A673 (cell line): Measurements from ENCODE around the gene RNU1-4. TPM values are rescaled to one million over a fixed set of nuclear protein-coding genes. Genes with fewer than 3 reads are reported as not detected.

Experiments
- BruUV-seq: library from RNA; stranded (reverse); fragments of 400-500 nt; replicated peaks from 2 replicates; lab custom pipeline; 2021; lab: Mats Ljungman, UMichigan
- CTCF ChIA-PET: fragments of 300-600 bp; sonication (Branson Sonifier 250); formaldehyde crosslinking; loops from one replicate; lab custom pipeline; 2022; ENCODE audit warnings: antibody characterized with exemption; lab: Charles Lee
- POLR2A ChIA-PET: fragments of 300-600 bp; sonication (Branson Sonifier 250); formaldehyde crosslinking; loops from one replicate; lab custom pipeline; 2022; ENCODE audit warnings: antibody characterized with exemption; ENCODE audit not compliant: low non-redundant PET; lab: Charles Lee
- DNase-seq: peaks from one replicate; pipeline ENCODE4 v3.0.0-alpha.2; 2015; ENCODE audit warnings: low spot score
- H3K27ac ChIP-seq: fragments of 200-600 bp; sonication (generic); 2 replicates; pipeline ENCODE4 v1.5.1; 2016; ENCODE audit warnings: mixed run types, low read depth, mild to moderate bottlenecking, mixed read lengths, antibody characterized with exemption, low read length; ENCODE audit not compliant: poor library complexity, severe bottlenecking
- H3K27me3 ChIP-seq: fragments of 200-600 bp; sonication (generic); replicated peaks from 2 replicates; pipeline ENCODE4 v1.6.1; 2017; ENCODE audit warnings: mixed run types, low read depth, mild to moderate bottlenecking, mixed read lengths, antibody characterized with exemption, low read length; ENCODE audit not compliant: insufficient read depth, poor library complexity
- H3K36me3 ChIP-seq: fragments of 200-600 bp; sonication (generic); 2 replicates; pipeline ENCODE4 v1.6.1; 2016; ENCODE audit warnings: mixed run types, mild to moderate bottlenecking, mixed read lengths, antibody characterized with exemption, low read length; ENCODE audit not compliant: insufficient read depth, poor library complexity, severe bottlenecking
- H3K4me1 ChIP-seq: fragments of 200-600 bp; sonication (generic); 2 replicates; pipeline ENCODE4 v1.6.1; 2017; ENCODE audit warnings: mixed run types, mild to moderate bottlenecking, mixed read lengths, antibody characterized with exemption, low read length; ENCODE audit not compliant: insufficient read depth, poor library complexity, severe bottlenecking
- H3K4me3 ChIP-seq: fragments of 200-600 bp; sonication (generic); 2 replicates; pipeline ENCODE4 v1.5.1; 2016; ENCODE audit warnings: low read depth, mixed run types, mild to moderate bottlenecking, mixed read lengths, low read length; ENCODE audit not compliant: poor library complexity, severe bottlenecking
- H3K9me3 ChIP-seq: fragments of 200-600 bp; sonication (generic); 2 replicates; pipeline ENCODE4 v1.6.1; 2016; ENCODE audit warnings: mixed run types, low read depth, mild to moderate bottlenecking, mixed read lengths, antibody characterized with exemption, low read length; ENCODE audit not compliant: poor library complexity, severe bottlenecking
- CTCF ChIP-seq: fragments of 300-800, 200-600 bp; sonication (generic); conservative IDR thresholded peaks from 2 replicates; pipeline ENCODE4 v1.5.1; 2017; ENCODE audit warnings: low read depth, mild to moderate bottlenecking, antibody characterized with exemption, low read length, moderate library complexity, mixed read lengths
- EZH2 ChIP-seq: fragments of 200-600 bp; sonication (generic); IDR thresholded peaks from 2 replicates; pipeline ENCODE4 v1.6.1; 2017; ENCODE audit warnings: borderline replicate concordance, low read depth, mild to moderate bottlenecking, mixed read lengths, antibody characterized with exemption, low read length; ENCODE audit not compliant: poor library complexity, severe bottlenecking
- intact Hi-C: fragments of 100-400 bp; cut with micrococcal nuclease; formaldehyde crosslinking; loops from one replicate; pipeline ENCODE4 v1.10.0; 2022; ENCODE audit not compliant: unreplicated experiment
- total RNA-seq: library from RNA; stranded (reverse); gene quantifications from 2 replicates; pipeline ENCODE4 v1.2.3, GENCODE V29; 2021

Gene RNU1-4
- total RNA-seq, 1 experiment from 2014 or later: 1,866 TPM

DNA sequence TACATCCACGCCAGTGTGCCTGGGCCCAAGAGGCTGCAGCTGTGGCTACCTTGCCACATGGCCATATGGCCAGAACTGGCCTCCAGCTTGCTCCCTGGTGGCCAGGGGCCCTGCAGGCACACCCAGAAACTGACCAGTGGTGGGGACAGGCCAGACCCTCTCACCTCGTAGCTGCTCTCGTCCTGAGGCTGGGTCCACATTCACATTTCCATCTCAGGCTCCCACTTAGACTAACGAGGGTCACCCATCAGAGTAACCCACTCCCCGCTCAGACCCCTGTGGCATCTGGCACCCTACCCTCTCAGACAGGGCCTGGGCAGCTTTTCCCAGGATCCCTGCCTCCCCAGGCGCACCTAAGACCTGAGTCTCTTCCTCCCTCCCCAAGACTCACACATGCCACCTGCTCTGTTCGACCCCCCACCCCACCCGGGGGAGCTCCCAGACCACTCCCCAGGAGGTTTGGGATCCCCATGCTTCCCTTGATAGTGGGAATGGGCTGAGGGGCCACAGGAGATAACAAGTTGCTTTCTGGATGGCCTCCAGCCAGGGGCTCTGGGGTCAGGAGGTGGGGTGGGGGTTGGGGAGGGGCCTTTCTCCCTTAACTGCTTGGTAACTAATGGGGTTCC, 21.3 kb upstream of the RNU1-4 start:
- ChIA-PET POLR2A (no interaction called here), CTCF (no interaction called here)
- TF ChIP-seq EZH2: no peak
- TF ChIP-seq CTCF: no peak
- intact Hi-C loops: no loop called here
- Histone ChIP-seq H3K36me3 (no peaks in the 10 kb centered on the region), H3K4me1 (peaks cover 5% of the 10 kb centered on the region), H3K4me3 (no peak overlapping the region), H3K27ac (no peak overlapping the region), H3K27me3 (no peaks in the 10 kb centered on the region), H3K9me3 (no peaks in the 10 kb centered on the region)
- no peak for DNase-seq
- no TSS peak for BruUV-seq

GRCh38 chr1:16719571-16720350, 20.6 kb upstream of the RNU1-4 start:
- H3K4me1 ChIP-seq: peaks cover 5% of the 10 kb centered on the region
- no peaks in the 10 kb centered on the region for H3K27me3 ChIP-seq
- TF ChIP-seq CTCF: no peak
- no peak for TF ChIP-seq EZH2
- no peak overlapping the region for H3K4me3 ChIP-seq
- BruUV-seq: no TSS peak
- intact Hi-C loops: no loop called here
- no peaks in the 10 kb centered on the region for H3K36me3 ChIP-seq
- ChIA-PET POLR2A (no interaction called here), CTCF (no interaction called here)
- no peak overlapping the region for H3K27ac ChIP-seq
- H3K9me3 ChIP-seq: no peaks in the 10 kb centered on the region
- no peak for DNase-seq

DNA sequence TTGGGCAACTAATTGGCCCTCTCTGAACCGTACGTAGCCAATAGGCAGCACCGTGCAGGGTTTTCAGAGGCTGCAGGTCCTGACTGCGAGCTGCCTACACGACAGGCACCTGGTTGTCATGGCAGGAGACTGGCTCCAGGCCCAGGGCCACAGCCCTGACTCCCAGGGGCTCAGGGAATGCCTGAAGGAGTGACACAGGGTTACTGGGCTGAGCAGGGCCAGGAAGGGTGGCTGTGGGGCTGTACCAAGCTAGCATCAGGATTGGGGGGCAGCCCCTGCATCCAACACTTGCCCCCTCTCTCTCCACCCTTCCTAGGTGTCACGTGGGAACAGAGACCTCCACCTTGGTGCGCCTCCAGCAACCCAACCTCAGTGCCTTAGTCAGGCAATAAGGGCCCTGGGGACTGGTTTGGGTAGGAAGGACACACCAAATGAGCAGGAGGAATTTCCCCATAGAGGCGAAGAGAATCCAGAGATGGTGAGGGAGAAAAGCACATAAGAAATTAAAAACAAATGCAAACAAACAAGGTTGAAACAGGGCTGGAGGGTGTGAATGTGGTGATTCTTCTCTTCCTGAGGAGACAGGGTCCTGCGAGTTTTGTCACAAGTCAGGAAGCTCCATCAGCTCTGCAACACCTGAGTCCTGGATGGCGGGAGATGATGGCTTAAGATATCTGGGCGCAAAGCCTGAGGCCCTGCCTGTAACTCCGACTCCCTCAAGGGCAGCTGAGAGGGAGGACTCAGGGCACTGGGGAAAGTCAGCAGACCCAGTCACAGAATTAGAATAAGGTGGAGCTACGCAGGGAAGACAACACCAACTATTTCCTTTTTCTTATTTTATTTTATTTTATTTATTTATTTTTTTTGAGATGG, 19.7 kb upstream of the RNU1-4 start:
- TF ChIP-seq EZH2 (no peak), CTCF (no peak)
- BruUV-seq: no TSS peak
- H3K9me3 ChIP-seq: no peaks in the 10 kb centered on the region
- H3K27ac ChIP-seq: no peak overlapping the region
- DNase-seq: no peak
- no peaks in the 10 kb centered on the region for H3K36me3 ChIP-seq
- ChIA-PET POLR2A (no interaction called here), CTCF (no interaction called here)
- peaks cover 5% of the 10 kb centered on the region for H3K4me1 ChIP-seq
- intact Hi-C loops: no loop called here
- no peak overlapping the region for H3K4me3 ChIP-seq
- no peaks in the 10 kb centered on the region for H3K27me3 ChIP-seq
